ENCODE measurements around the gene HOMER3. TPM values are rescaled to one million over a fixed set of nuclear protein-coding genes. Genes with fewer than 3 reads are reported as not detected.

HOMER3 gene
- 10 to 100 TPM in 3 of 4 donors, 1 to 10 TPM in 1; 8.1 to 82.0 (median 12.7) TPM for total RNA-seq

GRCh38 chr19:18940769-18941627 lies at the start of gene HOMER3:
HOMER3 (minus strand) TSS chr19:18941217; CDS start chr19:18938982, 2,235 bp downstream.
- DNase-seq = peak; percentile 85

DNA sequence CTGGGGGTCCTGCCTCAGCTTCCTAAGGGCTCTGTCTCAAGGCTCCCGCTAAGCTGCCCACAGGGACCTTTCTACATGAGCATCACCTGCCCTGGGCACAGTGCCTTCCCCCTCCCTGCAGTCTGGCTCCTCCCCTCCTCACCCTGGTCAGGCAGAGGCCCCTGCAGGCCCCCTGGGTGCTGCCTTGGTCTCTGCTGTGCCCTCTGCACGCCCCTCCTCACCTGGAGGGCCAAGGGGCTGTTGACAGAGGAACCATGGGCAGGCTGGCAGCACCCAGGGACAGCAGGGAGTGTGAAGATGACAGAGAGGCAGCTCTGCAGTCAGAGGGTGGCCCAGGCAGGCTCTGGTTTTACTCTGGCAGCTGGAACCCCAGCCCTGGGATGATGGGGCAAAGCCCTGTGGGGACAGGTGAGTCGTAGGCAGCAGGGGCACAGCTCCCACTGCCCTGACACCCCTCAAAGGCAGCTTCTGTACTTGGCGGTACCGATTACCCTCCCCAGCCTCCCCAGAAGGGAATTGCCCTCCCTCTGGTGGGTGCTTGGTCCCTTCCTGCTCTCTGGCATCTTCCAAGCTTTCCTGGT lies 49.2 kb upstream of the HOMER3 start:
- peaks cover 0 to 25% (median 9%) of the 10 kb centered on the region in 4 donors for H3K36me3 ChIP-seq
- H3K27me3 ChIP-seq = peaks cover 7% of the 10 kb centered on the region
- DNase-seq = no peak
- no peak overlapping the region for H3K4me3 ChIP-seq
- H3K9me3 ChIP-seq = no peaks in the 10 kb centered on the region
- in situ Hi-C loops (cut with MboI; ENCODE audit: low pct_ligation_motif_present in 1 of 4, low pct_unique_long_range_greater_than_20kb in 1 of 4, low sequenced_read_pairs in 3 of 4) = no loop called here
- 90% methylated on average over 5 of the region's 5 CpGs; no CpG with 5 or more reads in 1 of the 2 donors for WGBS, 2 donors (ENCODE audit: low coverage in 1 of 2)
- no peak for TF ChIP-seq POLR2AphosphoS5 (IDR thresholded peaks at IDR 0.05)
- no peak for TF ChIP-seq POLR2A (IDR thresholded peaks at IDR 0.05)
- no peak for TF ChIP-seq EP300 (IDR thresholded peaks at IDR 0.05; ENCODE audit: low read depth)
- no peak overlapping the region for H3K27ac ChIP-seq
- intact Hi-C loops (cut with DNase I; ENCODE audit: low total_unique reads) = no loop called here
- H3K4me1 ChIP-seq = no peaks in the 10 kb centered on the region

More at GRCh38 chr19:18940769-18941627, at the start of gene HOMER3:
- Histone ChIP-seq H3K9me3 (no peaks in the 10 kb centered on the region), H3K27ac (peak within 1 kb of the TSS; percentile 41 to 73 (median 58)), H3K36me3 (no peaks in the 10 kb centered on the region), H3K4me1 (peaks cover 0 to 20% (median 11%) of the 10 kb centered on the region in 4 donors), H3K27me3 (peaks cover 21% of the 10 kb centered on the region), H3K4me3 (peak within 1 kb of the TSS; percentile 48 to 84 (median 72))
- 3% methylated on average over 48 of the region's 81 CpGs; no CpG with 5 or more reads in 1 of the 2 donors for WGBS, 2 donors (ENCODE audit: low coverage in 1 of 2)
- in situ Hi-C loops (cut with MboI; ENCODE audit: low pct_ligation_motif_present in 1 of 4, low pct_unique_long_range_greater_than_20kb in 1 of 4, low sequenced_read_pairs in 3 of 4) (no loop called here), intact Hi-C loops (cut with DNase I; ENCODE audit: low total_unique reads) (no loop called here)
- TF ChIP-seq CTCF (IDR thresholded peaks at IDR 0.05) (peak in 3 of 5 experiments; percentile 20 to 43 (median 42)), POLR2AphosphoS5 (IDR thresholded peaks at IDR 0.05) (no peak)

DNA sequence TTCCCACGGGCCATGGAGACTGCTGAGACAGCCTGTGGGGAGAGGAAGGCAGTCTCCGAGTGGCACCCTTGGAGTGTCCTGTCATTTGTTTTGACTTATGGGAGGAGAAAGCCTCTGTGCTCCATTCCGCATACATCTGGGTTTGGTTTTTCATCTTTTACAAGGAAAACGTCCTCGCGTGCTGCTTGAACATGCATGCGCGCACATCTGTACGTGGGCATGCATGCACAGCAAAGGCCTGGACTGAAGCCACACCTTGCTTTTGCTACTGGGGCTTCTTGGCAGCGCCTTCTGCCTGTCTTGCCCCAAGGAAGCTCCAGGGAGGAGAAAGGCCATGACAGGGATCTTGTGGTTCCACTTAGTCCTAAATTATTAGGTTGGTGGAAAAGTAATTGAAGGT lies 48.3 kb upstream of the HOMER3 start:
- WGBS, 2 donors (ENCODE audit: low coverage in 1 of 2) = 76 to 78% methylated on average over 5 to 10 of the region's 10 CpGs
- no peak for TF ChIP-seq EP300 (IDR thresholded peaks at IDR 0.05; ENCODE audit: low read depth)
- Histone ChIP-seq H3K4me1 (no peaks in the 10 kb centered on the region), H3K36me3 (peaks cover 0 to 16% (median 6%) of the 10 kb centered on the region in 4 donors), H3K4me3 (no peak overlapping the region), H3K27me3 (peaks cover 15% of the 10 kb centered on the region), H3K27ac (no peak overlapping the region), H3K9me3 (no peaks in the 10 kb centered on the region)
- intact Hi-C loops (cut with DNase I; ENCODE audit: low total_unique reads) = no loop called here
- no peak for DNase-seq
- in situ Hi-C loops (cut with MboI; ENCODE audit: low pct_ligation_motif_present in 1 of 4, low pct_unique_long_range_greater_than_20kb in 1 of 4, low sequenced_read_pairs in 3 of 4) = no loop called here

DNA sequence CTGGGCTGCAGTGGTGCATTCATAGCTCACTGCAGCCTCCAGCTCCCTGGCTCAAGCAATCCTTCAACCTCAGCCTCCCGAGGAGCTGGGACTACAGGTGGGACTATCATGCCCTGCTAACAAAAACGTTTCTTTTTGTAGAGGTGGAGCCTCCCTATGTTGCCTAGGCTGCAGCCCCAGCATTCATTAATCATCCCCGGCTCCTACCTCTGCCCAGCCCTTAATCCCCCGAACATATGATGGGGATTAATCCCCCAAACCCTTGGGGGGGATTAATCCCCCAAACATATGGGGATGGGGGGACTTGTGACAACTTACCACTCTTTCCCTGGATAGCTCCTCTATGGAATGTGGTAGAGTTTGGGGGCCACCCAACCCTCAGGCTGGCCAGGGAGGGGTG lies 46.4 kb upstream of the HOMER3 start:
- no peaks in the 10 kb centered on the region for H3K36me3 ChIP-seq
- in situ Hi-C loops (cut with MboI; ENCODE audit: low pct_ligation_motif_present in 1 of 4, low pct_unique_long_range_greater_than_20kb in 1 of 4, low sequenced_read_pairs in 3 of 4) (no loop called here), intact Hi-C loops (cut with DNase I; ENCODE audit: low total_unique reads) (no loop called here)
- DNase-seq = no peak
- H3K9me3 ChIP-seq = no peaks in the 10 kb centered on the region
- no peak overlapping the region for H3K27ac ChIP-seq
- no peaks in the 10 kb centered on the region for H3K4me1 ChIP-seq
- peaks cover 27% of the 10 kb centered on the region for H3K27me3 ChIP-seq
- TF ChIP-seq EP300 (IDR thresholded peaks at IDR 0.05; ENCODE audit: low read depth) (no peak), CTCF (IDR thresholded peaks at IDR 0.05) (no peak), POLR2AphosphoS5 (IDR thresholded peaks at IDR 0.05) (no peak), POLR2A (IDR thresholded peaks at IDR 0.05) (no peak)
- WGBS, 2 donors (ENCODE audit: low coverage in 1 of 2) = 46% methylated on average over 4 of the region's 4 CpGs; no CpG with 5 or more reads in 1 of the 2 donors
- no peak overlapping the region for H3K4me3 ChIP-seq

GRCh38 chr19:18985257-18985656 lies 44.2 kb upstream of the HOMER3 start:
- peak overlapping the region in 1 of 4 donors; percentile 1 for H3K27ac ChIP-seq
- in situ Hi-C loops (cut with MboI; ENCODE audit: low pct_ligation_motif_present in 1 of 4, low pct_unique_long_range_greater_than_20kb in 1 of 4, low sequenced_read_pairs in 3 of 4) (no loop called here), intact Hi-C loops (cut with DNase I; ENCODE audit: low total_unique reads) (no loop called here)
- no peaks in the 10 kb centered on the region for H3K4me1 ChIP-seq
- TF ChIP-seq POLR2AphosphoS5 (IDR thresholded peaks at IDR 0.05) (no peak), EP300 (IDR thresholded peaks at IDR 0.05; ENCODE audit: low read depth) (no peak), POLR2A (IDR thresholded peaks at IDR 0.05) (no peak), CTCF (IDR thresholded peaks at IDR 0.05) (no peak)
- H3K4me3 ChIP-seq = no peak overlapping the region
- H3K9me3 ChIP-seq = no peaks in the 10 kb centered on the region
- WGBS, 2 donors (ENCODE audit: low coverage in 1 of 2) = 49 to 54% methylated on average over 6 to 7 of the region's 7 CpGs
- peaks cover 30% of the 10 kb centered on the region for H3K27me3 ChIP-seq
- no peaks in the 10 kb centered on the region for H3K36me3 ChIP-seq
- no peak for DNase-seq
